Non-pigmented ciliary epithelial cell (primary cell): ENCODE data around the gene PSG4.
"Not testable (repeated sequence)": the region's sequence is repeated elsewhere in the genome, so short reads cannot be mapped to it uniquely, and the experiment has no call there.

ENCODE experiments used
- DNase-seq: peaks from one replicate; pipeline ENCODE4 v3.0.0-alpha.2; 2010; ENCODE audit warnings: low read depth

The PSG4 gene

DNA sequence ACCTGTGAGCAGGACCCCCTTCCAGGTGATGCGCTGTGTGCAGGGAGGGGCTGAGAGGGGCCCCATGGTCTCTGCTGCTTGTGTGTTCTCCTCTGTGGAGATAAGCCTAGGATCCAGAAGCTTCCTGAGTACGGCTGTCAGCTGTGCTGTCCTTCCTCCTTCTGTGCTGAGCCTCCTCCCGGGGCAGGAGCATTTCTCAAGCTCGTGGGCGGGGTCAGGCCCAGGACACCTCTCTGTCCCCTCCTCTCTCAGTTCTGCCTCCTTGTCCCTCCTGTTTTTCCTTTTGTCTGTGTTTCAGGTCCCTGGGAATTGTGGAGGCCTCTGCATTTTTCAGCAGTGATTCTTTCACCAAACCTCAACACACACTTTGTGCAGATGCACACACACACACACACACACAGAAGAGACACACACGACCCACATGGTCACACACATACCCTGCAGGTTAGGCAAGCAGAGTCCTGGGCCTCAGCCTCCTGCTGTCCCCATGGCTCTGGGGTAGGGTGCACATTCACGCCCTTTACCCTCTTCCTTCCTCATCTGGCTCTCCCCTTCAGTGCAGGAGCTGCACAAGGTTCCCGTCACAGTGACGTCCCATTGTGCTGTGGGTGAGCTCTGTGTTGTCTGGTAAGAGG is at the start of gene PSG4:
TSS of gene PSG4 (minus strand) at position 168 of the 635 bp plus-strand sequence. CDS start at position 66, 102 bp downstream.
- not testable (repeated sequence) for DNase-seq

DNA sequence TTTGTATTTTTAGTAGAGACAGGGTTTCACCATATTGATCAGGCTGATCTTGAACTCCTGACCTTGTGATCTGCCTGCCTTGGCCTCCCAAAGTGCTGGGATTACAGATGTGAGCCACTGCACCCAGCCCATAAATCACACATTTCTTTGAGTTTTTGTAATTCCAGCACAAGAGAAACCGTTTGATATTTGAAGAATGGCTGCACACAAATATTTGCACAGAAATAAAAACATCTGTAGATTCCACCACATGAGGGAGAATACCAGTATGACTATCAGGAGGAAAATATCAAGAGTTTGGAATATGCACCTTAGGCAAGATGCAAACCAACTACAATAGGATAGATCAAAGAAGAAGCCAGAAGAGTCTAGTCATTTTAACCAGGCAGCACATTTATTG is 46.0 kb upstream of the PSG4 start:
- not testable (repeated sequence) for DNase-seq

DNA sequence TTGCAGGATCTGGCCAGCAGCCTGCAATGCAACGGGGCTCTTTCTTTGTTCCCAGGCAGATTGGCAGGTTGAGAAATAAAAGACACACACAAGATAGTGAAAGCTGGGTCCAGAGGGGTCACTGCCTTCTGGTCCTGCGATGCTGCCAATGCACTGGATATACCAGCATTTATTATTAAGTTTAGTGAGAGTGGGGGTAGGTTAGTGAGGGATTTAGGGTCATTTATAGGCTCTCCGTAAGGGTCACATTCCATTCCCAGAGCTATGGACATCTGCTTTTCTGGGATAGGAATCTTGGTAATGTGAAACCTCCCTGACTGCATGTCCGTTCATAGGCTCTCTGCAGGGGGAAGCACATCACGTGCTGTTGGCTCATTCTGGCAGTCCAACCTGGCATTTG is 44.9 kb upstream of the PSG4 start:
- not testable (repeated sequence) for DNase-seq

DNA sequence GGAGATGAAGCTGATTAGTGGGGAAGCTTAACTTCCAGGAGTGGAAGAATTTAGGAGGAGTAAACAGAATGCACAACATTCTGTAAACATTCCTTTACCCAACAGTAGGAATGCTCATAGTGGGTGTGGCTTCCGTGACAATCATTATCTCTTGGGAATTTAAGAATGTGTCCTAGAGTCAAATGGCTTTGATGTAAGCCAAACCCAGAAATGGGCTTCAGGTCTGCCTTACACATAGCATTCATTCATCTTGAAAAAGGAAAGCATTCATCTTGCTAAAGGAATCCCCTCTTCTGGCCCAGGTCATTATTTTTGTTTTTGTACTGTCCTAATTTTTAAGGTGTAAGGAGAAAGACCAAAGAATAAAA is 43.2 kb upstream of the PSG4 start:
- DNase-seq, result not testable (repeated sequence)

DNA sequence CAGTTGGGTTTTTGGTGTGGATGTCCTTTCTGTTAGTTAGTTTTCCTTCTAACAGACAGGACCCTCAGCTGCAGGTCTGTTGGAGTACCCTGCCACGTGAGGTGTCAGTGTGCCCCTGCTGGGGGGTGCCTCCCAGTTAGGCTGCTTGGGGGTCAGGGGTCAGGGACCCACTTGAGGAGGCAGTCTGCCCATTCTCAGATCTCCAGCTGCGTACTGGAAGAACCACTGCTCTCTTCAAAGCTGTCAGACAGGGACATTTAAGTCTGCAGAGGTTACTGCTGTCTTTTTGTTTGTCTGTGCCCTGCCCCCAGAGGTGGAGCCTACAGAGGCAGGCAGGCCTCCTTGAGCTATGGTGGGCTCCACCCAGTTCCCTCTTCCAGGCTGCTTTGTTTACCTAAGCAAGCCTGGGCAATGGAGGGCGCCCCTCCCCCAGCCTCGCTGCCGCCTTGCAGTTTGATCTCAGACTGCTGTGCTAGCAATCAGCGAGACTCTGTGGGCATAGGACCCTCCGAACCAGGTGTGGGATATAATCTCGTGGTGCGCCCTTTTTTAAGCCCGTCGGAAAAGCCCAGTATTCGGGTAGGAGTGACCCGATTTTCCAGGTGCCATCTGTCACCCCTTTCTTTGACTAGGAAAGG is 41.9 kb upstream of the PSG4 start:
- not testable (repeated sequence) for DNase-seq

DNA sequence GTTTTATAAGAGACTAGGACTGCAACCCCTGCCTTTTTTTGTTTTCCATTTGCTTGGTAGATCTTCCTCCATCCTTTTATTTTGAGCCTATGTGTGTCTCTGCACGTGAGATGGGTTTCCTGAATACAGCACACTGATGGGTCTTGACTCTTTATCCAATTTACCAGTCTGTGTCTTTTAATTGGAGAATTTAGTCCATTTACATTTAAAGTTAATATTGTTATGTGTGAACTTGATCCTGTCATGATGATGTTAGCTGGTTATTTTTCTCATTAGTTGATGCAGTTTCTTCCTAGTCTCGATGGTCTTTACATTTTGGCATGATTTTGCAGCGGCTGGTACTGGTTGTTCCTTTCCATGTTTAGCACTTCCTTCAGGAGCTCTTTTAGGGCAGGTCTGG is 40.4 kb upstream of the PSG4 start:
- not testable (repeated sequence) for DNase-seq

DNA sequence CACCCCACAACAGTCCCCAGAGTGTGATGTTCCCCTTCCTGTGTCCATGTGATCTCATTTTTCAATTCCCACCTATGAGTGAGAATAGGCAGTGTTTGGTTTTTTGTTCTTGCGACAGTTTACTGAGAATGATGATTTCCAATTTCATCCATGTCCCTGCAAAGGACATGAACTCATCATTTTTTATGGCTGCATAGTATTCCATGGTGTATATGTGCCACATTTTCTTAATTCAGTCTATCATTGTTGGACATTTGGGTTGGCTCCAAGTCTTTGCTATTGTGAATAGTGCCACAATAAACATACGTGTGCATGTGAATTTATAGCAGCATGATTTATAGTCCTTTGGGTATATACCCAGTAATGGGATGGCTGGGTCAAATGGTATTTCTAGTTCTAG is 36.8 kb upstream of the PSG4 start:
- DNase-seq, result not testable (repeated sequence)

DNA sequence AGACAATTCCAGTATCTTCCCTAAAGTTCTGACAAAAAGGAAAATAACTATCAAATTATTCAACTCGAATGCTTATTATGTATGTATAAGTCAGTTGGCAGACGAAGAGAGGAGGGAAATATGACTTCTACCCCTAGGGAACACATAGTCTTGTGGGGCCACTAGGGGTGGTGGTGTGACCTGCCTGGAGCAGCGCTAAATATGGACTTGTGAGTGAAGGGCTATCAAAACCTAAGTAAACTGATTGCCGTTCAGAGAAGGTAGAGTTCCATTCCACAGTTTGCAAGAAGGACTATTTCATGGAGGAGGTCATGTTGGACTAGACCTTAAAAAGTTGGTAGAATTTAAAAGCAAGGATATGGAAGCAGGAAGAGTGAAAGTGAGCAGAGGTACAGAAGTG is 32.8 kb upstream of the PSG4 start:
- not testable (repeated sequence) for DNase-seq

DNA sequence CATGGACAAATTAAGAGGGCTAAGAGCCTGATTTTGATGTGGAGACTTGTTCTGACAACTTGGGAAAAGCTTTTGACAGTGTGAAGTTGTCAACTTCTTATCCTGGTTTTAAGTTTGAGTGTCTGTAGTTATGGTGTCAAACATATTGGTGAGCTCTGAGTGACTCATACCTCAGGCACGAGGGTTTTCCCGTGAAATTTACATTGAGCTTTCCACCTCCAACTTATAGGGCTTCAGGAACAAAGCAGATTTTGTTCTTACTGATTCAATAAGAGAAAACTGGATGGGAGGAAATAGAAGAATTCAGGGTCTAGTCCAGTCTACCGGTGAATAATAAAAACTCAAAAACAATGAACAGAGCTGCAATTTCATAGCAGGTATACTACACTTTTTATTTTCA is 30.2 kb upstream of the PSG4 start:
- not testable (repeated sequence) for DNase-seq

DNA sequence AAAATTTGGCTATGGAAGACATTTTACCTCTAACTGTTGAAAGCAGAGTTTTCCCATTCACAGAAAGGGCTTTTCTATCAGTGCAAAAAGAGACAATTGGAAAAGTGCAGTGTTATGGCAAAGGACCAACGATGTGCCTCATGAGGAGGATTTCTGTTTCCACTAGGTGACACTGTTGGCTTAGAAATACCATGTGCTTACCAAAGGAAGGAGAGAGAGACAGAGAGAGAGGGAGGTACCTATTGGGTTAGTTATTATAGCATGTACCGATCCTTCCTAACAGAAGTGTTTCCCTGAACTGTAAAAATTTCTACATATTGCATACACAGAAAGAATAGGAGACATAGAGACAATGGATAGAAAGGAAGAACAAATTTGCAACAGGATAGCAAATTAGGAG is 23.9 kb upstream of the PSG4 start:
- DNase-seq, result no peak

DNA sequence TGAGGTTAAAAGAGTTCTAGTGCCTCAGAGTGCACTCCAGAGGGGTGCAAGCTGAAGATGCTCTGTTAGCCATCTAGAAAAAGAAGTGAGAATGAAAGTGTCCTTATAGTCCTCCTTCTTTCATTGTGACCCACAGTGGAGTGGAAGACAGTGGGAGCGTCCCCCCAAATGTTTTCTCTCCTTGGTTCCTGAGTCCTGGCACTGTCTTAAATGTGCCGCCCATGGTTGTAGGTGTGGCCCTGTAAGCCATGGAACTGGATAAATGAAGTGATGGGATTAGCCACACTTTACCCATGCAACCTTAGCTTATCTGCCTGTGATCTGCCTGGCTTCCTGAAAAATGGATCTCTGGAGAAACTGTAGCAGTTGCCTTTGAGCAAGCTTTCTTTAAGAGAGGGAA is 23.3 kb upstream of the PSG4 start:
- not testable (repeated sequence) for DNase-seq

DNA sequence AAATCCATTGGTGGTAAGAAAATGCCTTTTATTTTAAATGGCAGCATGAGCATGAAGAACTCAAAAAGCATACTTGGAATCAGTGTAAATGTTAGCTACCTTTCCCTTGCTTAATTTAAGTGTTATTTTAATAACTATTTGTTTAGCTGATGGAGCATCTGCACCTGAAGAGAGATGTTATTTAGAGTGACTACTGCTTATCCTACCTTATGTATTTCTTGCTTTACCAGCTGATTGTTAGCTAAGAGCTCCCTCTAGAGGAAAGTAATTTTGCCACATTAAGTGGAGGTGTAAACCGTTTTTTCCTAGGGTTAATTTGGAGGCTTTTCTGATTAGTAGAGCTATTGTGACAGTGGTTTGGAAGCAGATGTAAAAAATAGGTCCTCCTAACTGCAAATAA is 21.5 kb upstream of the PSG4 start:
- DNase-seq, result not testable (repeated sequence)

DNA sequence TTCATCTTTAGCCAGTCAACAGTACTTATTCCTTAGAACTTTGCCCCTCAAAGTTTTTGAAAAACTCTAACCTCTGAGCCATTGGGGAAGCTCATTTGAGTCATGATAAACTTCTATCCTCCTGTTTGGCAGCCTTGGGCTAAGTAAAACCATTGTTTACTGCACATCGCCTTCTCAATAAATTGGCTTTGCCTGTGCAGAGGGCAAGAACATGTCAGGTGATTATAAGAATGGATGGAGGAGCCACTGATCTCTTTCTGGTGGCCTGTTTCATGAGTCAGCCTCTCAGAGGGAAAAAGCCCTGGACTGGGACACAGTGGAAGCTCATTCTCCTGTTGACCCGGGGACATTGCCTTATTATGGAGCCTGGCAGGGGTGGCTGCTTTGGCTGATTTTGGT is 19.4 kb upstream of the PSG4 start:
- DNase-seq, result no peak

DNA sequence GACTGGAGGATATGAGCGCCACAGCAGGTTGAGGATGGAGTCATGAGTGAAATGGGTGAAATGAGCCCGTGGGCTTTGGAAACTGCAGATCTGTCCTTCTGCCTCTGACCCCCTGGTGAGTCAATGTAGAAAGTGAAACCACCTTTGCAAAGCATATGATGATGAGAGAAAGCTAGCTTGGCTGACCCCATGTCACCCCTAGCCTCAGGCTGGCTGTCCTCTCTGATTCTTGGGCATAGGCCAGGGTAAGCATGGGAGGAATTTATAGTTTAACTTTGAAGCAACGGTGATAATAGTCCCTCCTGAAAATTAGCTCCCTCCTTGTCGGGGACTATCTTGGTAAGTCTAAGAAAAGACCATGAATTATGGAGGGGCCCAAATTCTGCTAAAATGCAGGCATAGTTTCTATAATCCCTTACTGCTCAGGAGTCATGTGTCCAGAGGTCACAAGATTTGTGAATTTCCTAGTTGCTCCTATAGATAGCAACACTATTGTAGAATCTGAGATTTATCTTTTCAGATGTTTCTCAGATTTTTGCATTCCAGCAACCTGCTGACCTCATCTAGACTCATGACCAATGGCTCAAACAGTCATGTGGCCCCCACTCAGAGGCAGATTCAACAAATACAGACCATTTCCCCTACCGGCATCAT is 18.9 kb upstream of the PSG4 start:
- not testable (repeated sequence) for DNase-seq

DNA sequence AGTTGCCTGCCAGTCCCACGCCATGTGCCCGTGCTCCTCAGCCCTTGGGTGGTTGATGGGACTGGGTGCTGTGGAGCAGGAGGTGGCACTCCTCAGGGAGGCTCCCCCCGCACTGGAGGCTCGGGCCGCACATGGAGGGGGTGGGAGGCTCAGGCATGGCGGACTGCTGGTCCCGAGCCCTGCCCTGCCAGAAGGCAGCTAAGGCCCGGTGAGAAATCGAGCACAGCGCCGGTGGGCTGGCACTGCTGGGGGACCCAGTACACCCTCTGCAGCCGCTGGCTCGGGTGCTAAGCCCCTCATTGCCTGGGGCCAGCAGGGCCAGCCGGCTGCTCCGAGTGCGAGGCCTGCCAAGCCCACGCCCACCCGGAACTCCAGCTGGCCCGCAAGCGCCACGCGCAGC is 16.5 kb upstream of the PSG4 start:
- not testable (repeated sequence) for DNase-seq

DNA sequence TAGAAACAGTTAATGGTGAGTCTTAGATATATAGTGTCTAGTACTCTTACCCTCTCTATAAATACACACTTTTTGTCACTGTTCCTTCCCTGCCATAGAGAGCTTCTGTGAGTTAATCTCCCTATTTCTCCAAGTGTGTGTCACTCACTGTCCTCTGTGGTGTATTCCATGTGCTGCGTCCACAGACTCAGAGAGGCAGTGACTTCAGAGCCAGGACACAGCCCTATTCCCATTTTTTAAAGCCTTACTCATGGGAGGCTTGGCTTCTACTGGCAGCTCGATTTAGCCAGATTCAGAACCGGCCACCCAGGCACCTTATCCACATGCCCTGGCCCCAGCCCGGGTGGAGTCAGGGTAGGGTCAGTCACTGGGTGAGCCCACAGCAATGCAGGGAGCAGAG is 13.7 kb upstream of the PSG4 start:
- not testable (repeated sequence) for DNase-seq

DNA sequence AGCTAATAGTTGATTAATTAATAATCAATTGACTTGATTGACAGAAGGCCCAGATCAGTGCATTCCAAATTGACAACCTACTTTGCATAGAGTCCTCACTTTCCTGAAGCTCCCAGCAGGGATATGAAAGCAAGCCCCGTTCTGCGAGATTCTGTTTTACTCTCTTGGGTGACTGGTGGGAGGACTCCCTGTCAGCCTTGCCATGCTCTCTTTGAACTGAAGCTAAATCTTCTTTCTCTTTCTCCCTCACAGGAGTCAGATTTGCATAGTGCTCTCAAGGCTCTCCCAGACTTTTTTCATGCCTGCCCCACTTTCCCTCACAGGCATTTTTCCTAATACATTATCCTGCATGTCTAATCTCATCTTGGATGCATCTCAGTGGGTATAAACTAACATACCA is 10.4 kb upstream of the PSG4 start:
- DNase-seq, result not testable (repeated sequence)

DNA sequence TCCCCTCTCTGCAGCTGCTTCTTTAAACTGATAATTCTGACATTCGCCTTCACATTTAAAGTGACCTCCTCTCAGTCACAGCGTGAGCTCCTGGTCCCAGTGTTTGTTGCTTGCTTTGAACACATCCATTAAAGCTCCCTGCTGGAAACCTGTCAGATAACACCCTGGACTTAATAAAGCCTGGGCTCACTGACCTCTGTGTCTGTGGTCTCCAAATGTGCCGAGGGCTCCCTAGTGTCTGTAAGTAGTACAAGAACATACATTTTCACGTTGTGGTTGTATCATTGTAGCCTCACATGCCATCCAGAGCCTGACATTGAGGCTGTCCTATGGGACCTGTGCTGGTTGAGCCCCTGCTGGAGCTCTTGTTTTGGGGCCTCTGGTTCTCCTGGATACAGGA is 2.6 kb upstream of the PSG4 start:
- DNase-seq, result no peak

DNA sequence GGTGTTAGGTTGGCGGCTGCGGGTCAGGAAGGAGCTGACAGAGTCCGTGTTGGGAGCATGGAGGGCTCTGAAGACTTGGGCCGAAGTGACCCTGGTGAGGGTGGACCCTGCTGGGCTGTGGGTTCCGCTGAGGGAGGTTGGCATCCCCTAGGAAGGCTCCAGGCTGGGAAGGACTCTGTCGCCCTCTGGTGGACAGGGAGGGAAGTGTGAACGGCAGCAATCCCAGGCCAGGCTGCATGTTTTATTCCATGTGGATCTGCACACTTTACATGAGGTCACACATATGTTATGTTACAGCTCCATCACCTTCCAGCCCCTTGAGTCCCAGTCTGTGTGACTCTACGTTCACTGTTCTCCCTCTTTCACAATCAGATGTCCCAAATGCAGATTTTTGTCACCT is 1.7 kb upstream of the PSG4 start:
- not testable (repeated sequence) for DNase-seq

DNA sequence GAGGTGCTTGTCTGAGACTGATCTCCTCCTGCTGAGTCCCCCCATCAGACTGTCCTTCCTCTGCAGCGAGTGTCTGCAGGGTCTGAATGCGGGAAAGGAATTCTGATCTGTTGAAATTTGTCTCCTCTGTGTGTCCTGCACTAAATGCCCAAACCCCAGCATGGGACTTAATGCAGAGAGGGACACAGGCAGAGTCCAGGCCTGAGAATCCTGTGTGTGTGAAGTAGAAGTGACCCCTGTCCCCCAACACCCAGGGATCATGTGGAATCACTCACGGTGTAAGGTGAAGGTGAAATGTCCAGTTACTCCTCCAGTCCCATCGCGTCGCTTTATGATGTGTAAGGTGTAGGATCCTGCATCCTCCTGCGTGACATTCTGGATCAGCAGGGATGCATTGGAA is 1.8 kb downstream of the PSG4 start:
- DNase-seq, result not testable (repeated sequence)

DNA sequence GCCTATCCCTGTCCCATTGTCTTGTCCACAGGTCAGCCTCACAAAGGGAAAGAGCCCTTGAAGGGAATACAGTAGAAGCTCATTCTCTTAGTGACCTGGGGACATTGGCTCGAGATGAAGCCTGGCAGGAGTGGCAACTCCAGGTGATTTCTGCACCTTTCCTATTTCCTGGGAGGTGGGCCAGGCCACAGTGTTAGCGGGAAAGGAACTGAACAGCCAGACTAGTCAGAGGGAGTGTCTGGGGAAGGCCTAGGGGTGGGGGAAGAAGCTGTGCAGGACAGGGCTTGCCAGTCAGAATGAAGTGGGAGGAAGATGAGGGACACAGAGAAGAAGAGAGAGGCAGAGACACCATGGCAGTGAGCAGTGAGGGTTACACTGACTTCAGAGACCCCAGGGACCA is 3.5 kb downstream of the PSG4 start:
- DNase-seq, result not testable (repeated sequence)

DNA sequence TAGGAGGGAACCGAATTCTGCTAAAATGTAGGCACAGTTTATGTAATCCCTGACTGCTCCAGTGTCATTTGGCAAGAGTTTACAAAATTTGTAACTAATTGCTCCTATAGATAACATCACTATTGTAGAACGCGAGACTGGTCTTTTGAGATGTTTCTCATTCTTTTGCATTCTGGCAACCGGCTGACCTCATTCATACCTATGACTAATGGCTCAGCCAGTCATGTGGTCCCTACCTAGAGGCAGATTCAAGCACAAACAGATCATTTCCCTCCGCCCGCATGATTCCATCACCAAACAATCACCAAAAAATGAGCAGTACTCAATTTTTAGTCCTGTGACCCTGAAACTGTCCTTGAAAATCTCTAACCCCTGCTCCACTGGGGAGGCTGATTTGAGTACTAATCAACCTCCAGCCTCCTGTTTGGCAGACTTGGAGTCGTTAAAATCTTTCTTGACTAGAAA is 4.1 kb downstream of the PSG4 start:
- not testable (repeated sequence) for DNase-seq

DNA sequence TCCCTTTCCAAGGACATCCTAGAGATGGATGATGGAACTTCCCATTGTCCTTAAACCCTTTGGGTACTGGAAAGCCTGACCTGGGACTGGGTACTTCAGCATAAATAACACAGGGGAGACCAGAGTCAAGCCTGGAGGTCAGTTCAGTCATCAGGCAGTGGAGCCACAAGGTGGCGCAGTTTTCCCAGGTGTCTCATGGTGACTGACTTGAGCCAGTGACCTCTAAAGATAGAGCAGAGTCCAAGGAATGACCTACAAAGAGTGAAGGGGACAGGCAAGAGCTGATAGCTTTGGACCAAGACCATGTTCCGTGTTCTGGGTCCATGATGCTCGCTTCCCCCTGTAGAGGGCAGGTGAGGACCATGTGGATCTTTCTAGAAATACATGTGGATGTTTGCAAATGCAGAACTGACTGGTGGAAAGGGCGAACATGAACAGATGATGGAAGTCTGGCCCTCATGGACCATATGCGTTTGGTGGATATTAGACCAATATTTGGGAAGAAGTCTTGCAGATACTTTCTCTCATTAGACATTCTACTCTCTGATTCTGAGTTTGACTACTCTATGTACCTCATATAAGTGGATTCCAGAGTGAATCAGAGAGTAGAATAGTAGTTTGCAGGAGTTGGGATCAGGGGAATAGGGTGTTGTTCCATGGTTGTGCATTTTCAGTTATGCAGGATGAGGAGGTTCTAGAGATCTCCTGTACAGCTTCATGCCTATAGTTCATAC is 6.6 kb downstream of the PSG4 start:
- not testable (repeated sequence) for DNase-seq
